ENCODE results near the gene RNMT. TPM values are rescaled to one million over a fixed set of nuclear protein-coding genes. Genes with fewer than 3 reads are reported as not detected.

Gene RNMT
- total RNA-seq, 1 experiment from 2014 or later: 66.3 TPM

DNA sequence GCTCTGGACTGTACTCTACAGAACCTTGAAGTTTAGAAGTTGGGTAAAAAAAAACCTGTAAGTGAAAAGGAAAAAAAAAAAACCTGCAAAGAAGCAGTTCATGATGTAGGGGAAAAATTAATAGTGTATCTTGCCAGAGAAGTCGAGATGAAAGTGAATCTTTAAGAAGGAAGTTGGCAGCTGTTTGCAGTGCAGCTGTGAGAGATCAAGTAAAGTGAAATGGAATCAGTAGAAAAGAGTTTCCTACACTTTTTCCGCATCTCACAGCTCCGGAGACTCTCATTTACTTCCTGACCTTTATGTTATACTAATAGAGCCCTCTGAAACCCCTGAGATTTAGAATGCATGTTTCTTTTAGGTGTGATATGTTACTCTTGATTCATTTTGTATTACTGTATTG, 19.2 kb downstream of the RNMT start:
- H3K56ac ChIP-seq (ENCODE audit: insufficient read length, low read depth, low read length): no peak overlapping the region
- no peaks in the 10 kb centered on the region for H3K4me1 Mint-ChIP-seq
- H3K27ac Mint-ChIP-seq: no peak overlapping the region
- H2BK120ac ChIP-seq (ENCODE audit: low read depth, low read length, poor library complexity, severe bottlenecking): no peak overlapping the region
- no peaks in the 10 kb centered on the region for H3K79me2 ChIP-seq (ENCODE audit: insufficient read depth, low read length)
- H3K9me3 Mint-ChIP-seq: no peaks in the 10 kb centered on the region
- H3K23me2 ChIP-seq (ENCODE audit: insufficient read length, low read depth, low read length, poor library complexity, severe bottlenecking): no peaks in the 10 kb centered on the region
- H3K27me3 Mint-ChIP-seq (ENCODE audit: low read depth): no peaks in the 10 kb centered on the region
- H3K79me1 ChIP-seq (ENCODE audit: insufficient read depth, low read depth, low read length, poor library complexity, severe bottlenecking): no peaks in the 10 kb centered on the region
- H2BK20ac ChIP-seq (ENCODE audit: low read depth, low read length, poor library complexity, severe bottlenecking): no peak overlapping the region
- no peak overlapping the region for H3K14ac ChIP-seq (ENCODE audit: insufficient read depth, low read length)
- no peak overlapping the region for H3T11ph ChIP-seq (ENCODE audit: low read length)
- no peak overlapping the region for H3K4me3 Mint-ChIP-seq
- no peak overlapping the region for H2BK5ac ChIP-seq (ENCODE audit: insufficient read length, low read length)
- H2BK15ac ChIP-seq (ENCODE audit: low read depth, low read length): no peak overlapping the region
- H3K23ac ChIP-seq (ENCODE audit: insufficient read length, low read depth, low read length): no peak overlapping the region
- DNase-seq: no peak
- no peak overlapping the region for H3K4me2 ChIP-seq (ENCODE audit: insufficient read depth, insufficient read length, low read length)
- H3K9ac ChIP-seq (ENCODE audit: extremely low read depth, insufficient read length, low read length): no peak overlapping the region
- no peak overlapping the region for H4K91ac ChIP-seq (ENCODE audit: insufficient read length, low read depth, low read length)
- no CpG with 5 or more reads among the region's 3 CpGs for WGBS (ENCODE audit: extremely low coverage, insufficient read length, low lambda C conversion rate)
- no peak overlapping the region for H2AFZ ChIP-seq (ENCODE audit: low read length)
- no peaks in the 10 kb centered on the region for H3K4me1 ChIP-seq (ENCODE audit: insufficient read depth, low read length)
- no peak overlapping the region for H4K5ac ChIP-seq (ENCODE audit: insufficient read length, low read depth, low read length)
- H3K36me3 Mint-ChIP-seq (ENCODE audit: insufficient read depth in 1 of 3, low read depth in 3 of 3): peaks cover 41 to 83% (median 72%) of the 10 kb centered on the region in 3 experiments; a peak in 6 of 7 replicates
- H3K9me3 ChIP-seq (ENCODE audit: control insufficient read depth, low read depth, low read length): no peaks in the 10 kb centered on the region
- no peaks in the 10 kb centered on the region for H3K27me3 ChIP-seq (ENCODE audit: insufficient read depth, low read length)
- no peak overlapping the region for H4K8ac ChIP-seq (replicated peaks; ENCODE audit: insufficient read length, low read depth, low read length)
- no peak overlapping the region for H2AK5ac ChIP-seq (ENCODE audit: insufficient read length, low read length)
- no peak overlapping the region for H3K18ac ChIP-seq (ENCODE audit: insufficient read length, low read depth, low read length)
- no peak overlapping the region for H2BK12ac ChIP-seq (ENCODE audit: insufficient read length, low read depth, low read length)
- no peak overlapping the region for H3K4ac ChIP-seq (ENCODE audit: low read depth, low read length)
- no peaks in the 10 kb centered on the region for H4K20me1 ChIP-seq (ENCODE audit: control insufficient read depth, insufficient read depth, insufficient read length)
- no peak overlapping the region for H3K27ac ChIP-seq (ENCODE audit: insufficient read length, low read depth, low read length)
- TF ChIP-seq, protein P1, sequence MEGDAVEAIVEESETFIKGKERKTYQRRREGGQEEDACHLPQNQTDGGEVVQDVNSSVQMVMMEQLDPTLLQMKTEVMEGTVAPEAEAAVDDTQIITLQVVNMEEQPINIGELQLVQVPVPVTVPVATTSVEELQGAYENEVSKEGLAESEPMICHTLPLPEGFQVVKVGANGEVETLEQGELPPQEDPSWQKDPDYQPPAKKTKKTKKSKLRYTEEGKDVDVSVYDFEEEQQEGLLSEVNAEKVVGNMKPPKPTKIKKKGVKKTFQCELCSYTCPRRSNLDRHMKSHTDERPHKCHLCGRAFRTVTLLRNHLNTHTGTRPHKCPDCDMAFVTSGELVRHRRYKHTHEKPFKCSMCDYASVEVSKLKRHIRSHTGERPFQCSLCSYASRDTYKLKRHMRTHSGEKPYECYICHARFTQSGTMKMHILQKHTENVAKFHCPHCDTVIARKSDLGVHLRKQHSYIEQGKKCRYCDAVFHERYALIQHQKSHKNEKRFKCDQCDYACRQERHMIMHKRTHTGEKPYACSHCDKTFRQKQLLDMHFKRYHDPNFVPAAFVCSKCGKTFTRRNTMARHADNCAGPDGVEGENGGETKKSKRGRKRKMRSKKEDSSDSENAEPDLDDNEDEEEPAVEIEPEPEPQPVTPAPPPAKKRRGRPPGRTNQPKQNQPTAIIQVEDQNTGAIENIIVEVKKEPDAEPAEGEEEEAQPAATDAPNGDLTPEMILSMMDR (conservative IDR thresholded peaks at IDR 0.05): no peak
